NCI-H446 (cell line): ENCODE data around the gene YEATS2.

ENCODE experiments used
- DNase-seq, 2 experiments: peaks; one replicate each; lab custom pipeline; 2025; lab: John Stamatoyannopoulos, UW

YEATS2 gene

GRCh38 chr3:183837390-183837789, 139.8 kb downstream of the YEATS2 start:
- no peak for DNase-seq

- no peak for DNase-seq
Observed at GRCh38 chr3:183837894-183838293, 140.3 kb downstream of the YEATS2 start.

DNA sequence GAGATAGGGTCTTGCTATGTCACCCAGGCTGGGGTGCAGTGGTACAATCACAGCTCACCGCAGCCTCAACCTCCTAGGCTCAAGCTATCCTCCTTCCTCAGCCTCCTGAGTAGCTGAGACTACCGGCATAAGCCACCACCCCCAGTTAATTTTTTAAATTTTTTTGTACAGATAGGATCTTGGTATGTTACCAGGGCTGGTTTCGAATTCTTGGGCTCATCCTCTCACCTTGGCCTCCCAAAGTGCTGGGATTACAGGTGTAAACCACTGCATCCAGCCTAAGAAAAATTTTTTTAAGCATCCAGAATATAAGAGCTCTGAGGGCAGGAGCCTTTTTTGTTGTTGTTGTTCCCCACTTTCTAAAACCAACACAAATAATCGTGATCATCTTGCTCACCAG, 142.2 kb downstream of the YEATS2 start:
- DNase-seq = no peak

DNA sequence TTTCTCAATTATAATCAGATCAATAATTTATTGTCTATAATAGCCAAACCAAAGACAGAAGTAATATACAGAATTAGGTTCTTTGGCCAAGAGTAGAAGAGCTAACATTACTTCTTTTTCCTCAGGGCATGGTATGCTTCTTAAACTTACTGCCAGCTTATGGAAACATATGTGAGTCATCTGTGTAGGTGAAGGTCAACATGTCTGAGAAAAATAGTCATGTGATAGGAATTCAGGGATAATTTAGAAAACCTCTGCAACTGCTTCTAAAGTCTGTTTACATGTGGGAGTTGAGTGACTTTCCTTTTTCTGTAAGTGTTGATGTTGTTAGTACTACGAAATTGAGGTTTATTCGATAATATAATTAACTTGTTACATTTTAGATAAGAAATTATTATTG, 147.0 kb downstream of the YEATS2 start:
- DNase-seq = no peak

GRCh38 chr3:183845090-183845489, 147.5 kb downstream of the YEATS2 start:
- DNase-seq = no peak

DNA sequence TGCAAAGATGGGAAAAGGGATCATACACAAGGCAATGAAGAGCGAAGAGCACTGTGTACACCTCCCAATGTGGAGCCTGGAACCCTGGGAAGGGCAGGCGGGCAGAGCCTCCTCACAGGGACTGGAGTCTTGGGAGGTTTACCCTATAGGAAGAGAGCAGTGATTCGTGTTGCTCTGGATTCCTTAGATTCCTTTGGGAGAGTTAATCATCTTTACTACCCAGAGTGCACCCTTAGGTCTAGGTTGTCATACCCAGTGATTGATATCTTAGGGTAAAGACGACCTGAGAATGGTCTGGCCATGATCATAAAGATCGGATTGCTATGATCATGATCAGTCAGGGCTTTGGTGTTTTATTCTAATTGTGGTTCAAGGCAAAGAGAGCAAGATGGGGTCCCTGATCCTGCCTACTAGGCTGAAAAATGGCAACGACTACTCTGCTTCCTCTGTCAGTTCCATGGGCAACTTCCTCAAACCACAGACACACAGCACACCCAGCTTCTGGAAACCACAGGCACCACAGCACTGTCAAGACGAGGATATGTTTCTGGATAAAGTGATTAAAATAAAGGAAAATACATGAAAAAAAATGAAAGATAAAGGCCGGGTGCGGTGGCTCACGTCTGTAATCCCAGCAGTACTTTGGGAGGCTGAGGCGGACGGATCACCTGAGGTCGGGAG, 148.2 kb downstream of the YEATS2 start:
- DNase-seq = no peak

- DNase-seq = no peak
Observed at GRCh38 chr3:183854318-183855035, 156.9 kb downstream of the YEATS2 start.

DNA sequence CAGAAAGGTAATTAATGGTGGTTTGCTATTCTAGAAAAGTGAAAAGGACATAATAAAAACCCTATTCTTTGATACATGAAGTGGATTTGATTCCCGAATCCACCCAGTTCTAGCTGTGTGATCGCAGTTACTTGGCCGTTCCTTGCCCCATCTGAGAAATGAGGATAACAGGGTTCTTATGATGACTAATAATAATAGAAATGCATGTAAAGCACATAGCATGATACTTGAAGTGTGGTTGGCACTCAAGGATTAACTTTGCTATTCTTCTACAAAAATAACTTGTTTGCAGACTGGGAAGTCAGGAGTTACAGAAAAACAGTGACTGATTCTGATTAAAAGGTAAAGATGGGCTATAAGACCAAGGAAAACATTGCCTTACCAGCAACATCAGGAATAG, 160.3 kb downstream of the YEATS2 start:
- no peak for DNase-seq
